NB4 (cell line): ENCODE data around the gene EVA1C.

Source experiments
- POLR2A ChIP-seq: IDR thresholded peaks from 2 replicates; pipeline ENCODE4 v1.6.1; 2011; ENCODE audit warnings: mild to moderate bottlenecking; ENCODE audit not compliant: insufficient read length; ENCODE audit errors: extremely low read depth
- TF ChIP-seq, protein P1 (sequence below): IDR thresholded peaks from one replicate; pipeline ENCODE4 v1.5.1; 2012; ENCODE audit warnings: low read depth, low read length
- TF ChIP-seq, protein P2 (sequence below): IDR thresholded peaks from 2 replicates; pipeline ENCODE4 v1.6.1; 2011; ENCODE audit warnings: low read depth, low read length

DNA sequence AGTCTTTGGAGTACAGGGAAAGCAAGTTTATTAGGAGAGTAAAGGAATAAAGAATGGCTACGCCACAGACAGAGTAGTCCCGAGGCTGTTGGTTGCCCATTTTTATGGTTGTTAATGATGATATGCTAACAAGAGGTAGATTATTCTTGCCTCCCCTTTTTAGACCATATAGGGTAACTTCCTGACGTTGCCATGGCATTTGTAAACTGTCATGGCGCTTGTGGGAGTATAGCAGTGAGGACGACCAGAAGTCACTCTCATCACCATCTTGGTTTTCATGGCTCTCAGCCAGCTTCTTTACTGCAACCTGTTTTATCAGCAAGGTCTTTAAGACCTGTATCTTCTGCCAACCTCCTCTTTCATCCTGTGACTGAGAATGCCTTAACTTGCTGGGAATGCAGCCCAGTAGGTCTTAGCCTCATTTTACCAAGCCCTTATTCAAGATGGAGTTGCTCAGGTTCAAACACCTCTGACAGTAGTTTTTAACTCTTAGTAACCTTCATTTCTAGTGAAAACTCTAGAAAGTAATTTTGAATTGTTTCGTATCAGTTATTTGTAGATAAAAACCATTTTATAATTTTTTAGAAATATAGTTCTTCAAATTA lies 146.6 kb downstream of the EVA1C start:
- no peak for TF ChIP-seq POLR2A
- TF ChIP-seq, protein P1, sequence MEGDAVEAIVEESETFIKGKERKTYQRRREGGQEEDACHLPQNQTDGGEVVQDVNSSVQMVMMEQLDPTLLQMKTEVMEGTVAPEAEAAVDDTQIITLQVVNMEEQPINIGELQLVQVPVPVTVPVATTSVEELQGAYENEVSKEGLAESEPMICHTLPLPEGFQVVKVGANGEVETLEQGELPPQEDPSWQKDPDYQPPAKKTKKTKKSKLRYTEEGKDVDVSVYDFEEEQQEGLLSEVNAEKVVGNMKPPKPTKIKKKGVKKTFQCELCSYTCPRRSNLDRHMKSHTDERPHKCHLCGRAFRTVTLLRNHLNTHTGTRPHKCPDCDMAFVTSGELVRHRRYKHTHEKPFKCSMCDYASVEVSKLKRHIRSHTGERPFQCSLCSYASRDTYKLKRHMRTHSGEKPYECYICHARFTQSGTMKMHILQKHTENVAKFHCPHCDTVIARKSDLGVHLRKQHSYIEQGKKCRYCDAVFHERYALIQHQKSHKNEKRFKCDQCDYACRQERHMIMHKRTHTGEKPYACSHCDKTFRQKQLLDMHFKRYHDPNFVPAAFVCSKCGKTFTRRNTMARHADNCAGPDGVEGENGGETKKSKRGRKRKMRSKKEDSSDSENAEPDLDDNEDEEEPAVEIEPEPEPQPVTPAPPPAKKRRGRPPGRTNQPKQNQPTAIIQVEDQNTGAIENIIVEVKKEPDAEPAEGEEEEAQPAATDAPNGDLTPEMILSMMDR = no peak
- TF ChIP-seq, protein P2, sequence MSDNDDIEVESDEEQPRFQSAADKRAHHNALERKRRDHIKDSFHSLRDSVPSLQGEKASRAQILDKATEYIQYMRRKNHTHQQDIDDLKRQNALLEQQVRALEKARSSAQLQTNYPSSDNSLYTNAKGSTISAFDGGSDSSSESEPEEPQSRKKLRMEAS = no peak
